HL-60 (cell line): ENCODE results near the gene PTGR3.

Experiments used
- SPI1 ChIP-seq: IDR thresholded peaks from 2 replicates; pipeline ENCODE4 v1.6.1; 2012; ENCODE audit warnings: low read depth, mild to moderate bottlenecking, borderline replicate concordance
- TF ChIP-seq, protein P1 (sequence below): IDR thresholded peaks from one replicate; pipeline ENCODE4 v1.5.1; 2011; ENCODE audit warnings: low read length, control low read depth, inconsistent platforms; ENCODE audit not compliant: insufficient read depth

DNA sequence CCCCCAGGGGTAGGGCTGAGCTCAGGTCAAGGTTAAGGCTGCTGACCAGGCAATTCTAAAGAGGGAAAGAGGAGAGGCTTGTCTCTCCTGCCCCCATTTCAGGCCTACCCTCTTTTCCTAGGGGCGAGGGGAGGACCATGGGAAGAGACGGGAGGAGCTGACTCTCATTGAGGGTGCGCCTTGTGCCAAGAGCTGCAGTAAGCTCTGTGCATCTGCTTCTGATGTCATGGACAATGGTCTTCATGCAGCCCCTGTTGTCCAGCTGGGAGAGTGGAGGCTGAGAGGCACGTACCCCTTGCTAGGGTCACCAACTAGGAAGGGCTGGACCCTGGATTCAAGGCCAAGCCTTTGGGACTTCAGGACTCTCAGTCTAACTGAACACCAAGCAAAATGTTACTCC, 45.2 kb downstream of the PTGR3 start:
- TF ChIP-seq, protein P1, sequence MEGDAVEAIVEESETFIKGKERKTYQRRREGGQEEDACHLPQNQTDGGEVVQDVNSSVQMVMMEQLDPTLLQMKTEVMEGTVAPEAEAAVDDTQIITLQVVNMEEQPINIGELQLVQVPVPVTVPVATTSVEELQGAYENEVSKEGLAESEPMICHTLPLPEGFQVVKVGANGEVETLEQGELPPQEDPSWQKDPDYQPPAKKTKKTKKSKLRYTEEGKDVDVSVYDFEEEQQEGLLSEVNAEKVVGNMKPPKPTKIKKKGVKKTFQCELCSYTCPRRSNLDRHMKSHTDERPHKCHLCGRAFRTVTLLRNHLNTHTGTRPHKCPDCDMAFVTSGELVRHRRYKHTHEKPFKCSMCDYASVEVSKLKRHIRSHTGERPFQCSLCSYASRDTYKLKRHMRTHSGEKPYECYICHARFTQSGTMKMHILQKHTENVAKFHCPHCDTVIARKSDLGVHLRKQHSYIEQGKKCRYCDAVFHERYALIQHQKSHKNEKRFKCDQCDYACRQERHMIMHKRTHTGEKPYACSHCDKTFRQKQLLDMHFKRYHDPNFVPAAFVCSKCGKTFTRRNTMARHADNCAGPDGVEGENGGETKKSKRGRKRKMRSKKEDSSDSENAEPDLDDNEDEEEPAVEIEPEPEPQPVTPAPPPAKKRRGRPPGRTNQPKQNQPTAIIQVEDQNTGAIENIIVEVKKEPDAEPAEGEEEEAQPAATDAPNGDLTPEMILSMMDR: no peak
- no peak for TF ChIP-seq SPI1
